Left colon (tissue), 2 donors: ENCODE data around the gene C19orf25. TPM values are rescaled to one million over a fixed set of nuclear protein-coding genes. Genes with fewer than 3 reads are reported as not detected.
"Not testable (repeated sequence)": the region's sequence is repeated elsewhere in the genome, so short reads cannot be mapped to it uniquely, and the experiment has no call there.

Experiments used
- ATAC-seq: fragments of 200-7000 bp; cut with Tn5 transposase; one replicate; pipeline ENCODE4 v1.9.1; 2020; ENCODE audit warnings: mild to moderate bottlenecking, moderate library complexity
- DNase-seq, 2 donors: peaks; one replicate each; pipeline ENCODE4 v3.0.0-alpha.2; 2020
- intact Hi-C, 2 donors: fragments of 100-400 bp; cut with DNase I in 1 of 2; cut with micrococcal nuclease in 1 of 2; formaldehyde crosslinking; loops; one replicate each; pipeline versions ENCODE4 v1.11.2 to v1.14.0; 2022; cut with DNase I, micrococcal nuclease
- total RNA-seq, 2 donors: library from RNA; stranded (reverse); fragmentation: NEBNext Ultra II Directional; extraction: Animal tissue kit (Norgen Biotek cat#: 25700); gene quantifications; one replicate each; pipeline ENCODE4 v1.2.1, GENCODE V29; 2021
- donor health status: DM: no; HTN: no; CAD: no.
- donor health status: DM: yes; HTN: yes; CAD: no.

Gene C19orf25
- total RNA-seq, 2 donors from 2014 or later, result 34.2 to 35.7 TPM

DNA sequence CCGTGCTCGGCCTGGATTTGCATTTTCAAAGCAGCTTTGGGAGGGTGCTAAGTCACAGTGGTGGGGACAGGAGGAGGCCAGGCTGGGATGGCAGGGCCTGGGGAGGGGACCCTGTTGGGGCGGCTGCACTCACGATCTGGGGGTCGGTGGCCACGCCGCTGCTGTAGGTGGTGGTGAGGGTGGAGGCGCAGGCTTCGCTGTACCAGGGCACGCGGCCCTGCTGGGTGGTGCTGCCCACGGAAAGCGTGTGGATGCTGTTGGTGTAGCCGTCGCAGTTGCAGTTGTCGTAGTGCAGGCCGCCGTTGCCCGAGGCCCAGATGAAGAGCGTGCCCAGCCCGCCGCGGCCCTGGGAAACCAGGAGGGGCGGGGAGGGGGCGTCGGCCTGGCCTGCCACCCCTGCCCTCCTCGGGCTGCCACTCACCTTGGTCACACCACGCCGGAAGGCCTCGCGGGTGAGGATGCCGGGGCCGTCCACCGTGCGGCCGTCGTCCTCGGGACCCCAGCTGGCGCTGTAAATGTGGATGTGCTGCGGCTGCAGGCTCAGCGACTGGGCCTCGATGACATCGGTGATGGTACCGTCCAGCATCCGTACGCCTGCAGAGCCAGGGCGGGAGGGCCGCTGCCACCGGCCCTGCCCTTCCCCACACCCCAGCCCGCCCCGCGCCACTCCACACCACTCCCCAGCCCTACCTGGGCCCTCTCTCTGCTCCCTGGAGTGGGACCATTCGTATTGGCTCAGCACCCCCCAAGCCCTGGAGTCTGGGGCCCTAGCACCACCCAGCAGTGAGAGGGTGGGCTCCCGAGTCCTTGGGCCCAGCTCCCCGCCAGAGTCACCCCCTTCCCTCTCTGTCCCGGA is 7.9 kb upstream of the C19orf25 start:
- DNase-seq, result no peak
- ATAC-seq, result no peak
- intact Hi-C loops, result no loop called here

DNA sequence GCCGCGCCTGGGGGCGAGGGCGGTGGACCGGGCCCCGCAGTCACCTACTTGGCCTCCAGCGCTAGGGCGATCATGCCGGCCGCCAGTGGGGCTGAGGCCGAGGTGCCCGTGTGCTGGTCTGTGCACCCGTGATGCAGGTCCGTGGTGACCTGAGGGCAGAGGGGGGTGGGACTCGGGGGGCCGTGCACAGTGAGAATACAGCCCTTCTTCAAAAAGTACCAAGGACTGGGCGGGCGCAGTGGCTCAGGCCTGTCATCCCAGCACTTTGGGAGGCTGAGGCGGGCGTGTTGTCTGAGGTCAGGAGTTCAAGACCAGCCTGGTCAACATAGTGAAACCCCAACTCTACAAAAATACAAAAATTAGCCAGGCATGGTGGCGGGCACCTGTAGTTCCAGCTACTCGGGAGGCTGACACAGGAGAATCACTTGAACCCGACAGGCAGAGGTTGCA is 5.0 kb upstream of the C19orf25 start:
- DNase-seq (no peak), ATAC-seq (no peak)
- intact Hi-C loops, result no loop called here

DNA sequence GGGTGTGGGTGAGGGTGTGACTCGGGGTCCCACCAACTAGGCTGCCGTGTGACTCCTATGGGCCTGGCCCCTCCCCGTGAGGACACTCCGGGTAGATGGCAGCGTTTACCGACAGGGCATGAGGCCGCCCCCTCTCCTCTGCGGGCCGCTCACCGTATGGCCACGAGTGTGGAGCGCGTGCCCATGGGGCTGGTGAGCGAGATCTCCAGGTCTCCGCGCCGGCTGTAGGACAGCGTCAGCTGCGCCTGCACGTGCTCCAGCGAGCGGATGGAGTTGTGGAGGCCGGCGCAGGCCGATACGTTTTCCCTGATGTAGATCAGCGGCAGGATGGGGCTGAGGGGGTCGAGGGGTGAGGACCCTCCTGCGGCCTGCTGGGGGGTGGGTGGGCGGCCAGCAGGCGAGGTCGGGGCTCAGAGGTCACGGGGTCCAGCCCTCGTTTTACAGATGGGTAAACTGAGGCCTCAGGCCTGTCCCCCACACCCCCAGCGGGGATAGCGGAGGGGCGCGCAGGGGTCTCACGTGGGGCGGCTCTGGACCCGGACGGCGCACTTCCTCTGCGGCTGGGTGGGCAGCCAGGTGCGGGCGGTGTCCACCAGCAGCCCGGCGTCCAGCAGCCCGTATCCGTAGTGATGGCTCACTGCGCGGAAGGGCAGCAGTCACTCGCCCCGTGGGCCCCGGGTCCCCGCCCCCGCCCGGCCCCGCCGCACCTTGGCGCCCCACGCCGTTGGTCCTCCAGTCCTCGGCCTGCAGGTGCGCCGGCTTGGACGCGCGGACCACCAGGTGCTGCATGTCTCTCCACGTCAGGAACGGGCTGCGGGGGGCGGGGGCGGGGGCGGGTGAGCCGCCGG is 4.3 kb upstream of the C19orf25 start:
- DNase-seq (no peak), ATAC-seq (no peak)
- intact Hi-C loops, result no loop called here

DNA sequence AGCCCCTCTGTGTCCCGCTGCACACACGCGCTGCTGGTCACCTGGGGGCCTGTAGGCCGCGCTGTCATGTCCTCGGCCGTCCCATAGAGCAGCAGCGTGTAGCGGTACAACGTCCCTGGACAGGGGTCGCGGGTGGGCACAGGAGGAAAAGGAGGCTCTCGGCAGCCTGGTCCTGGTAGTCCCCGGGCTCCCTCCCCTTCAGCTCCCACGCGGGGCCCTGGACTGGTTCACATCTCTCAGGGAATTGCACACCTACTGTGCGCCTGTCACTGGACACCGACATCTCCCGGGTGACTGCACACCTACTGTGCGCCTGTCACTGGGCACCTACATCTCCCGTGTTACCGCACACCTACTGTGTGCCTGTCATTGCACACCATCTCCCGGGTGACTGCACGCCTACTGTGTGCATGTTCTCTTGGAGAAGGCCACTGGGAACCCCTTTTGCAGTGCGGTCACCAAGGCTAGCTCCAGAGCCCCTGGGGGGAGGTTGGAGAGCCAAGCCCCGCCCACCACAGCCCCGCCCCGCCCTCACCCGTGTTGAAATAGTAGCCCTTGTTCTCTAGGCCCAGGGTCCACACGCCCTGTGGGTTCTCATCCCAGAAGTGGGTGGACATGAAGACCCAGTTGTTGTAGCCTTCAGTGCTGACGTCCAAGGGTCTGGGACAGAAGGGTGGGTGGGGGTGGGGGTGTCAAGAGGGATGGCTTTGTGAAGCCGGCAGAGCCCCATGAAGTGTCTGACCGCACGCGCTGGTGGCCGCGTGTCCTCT is 3.5 kb upstream of the C19orf25 start:
- intact Hi-C loops, result no loop called here
- DNase-seq (peak in 1 of 2 donors; percentile 10), ATAC-seq (no peak)

DNA sequence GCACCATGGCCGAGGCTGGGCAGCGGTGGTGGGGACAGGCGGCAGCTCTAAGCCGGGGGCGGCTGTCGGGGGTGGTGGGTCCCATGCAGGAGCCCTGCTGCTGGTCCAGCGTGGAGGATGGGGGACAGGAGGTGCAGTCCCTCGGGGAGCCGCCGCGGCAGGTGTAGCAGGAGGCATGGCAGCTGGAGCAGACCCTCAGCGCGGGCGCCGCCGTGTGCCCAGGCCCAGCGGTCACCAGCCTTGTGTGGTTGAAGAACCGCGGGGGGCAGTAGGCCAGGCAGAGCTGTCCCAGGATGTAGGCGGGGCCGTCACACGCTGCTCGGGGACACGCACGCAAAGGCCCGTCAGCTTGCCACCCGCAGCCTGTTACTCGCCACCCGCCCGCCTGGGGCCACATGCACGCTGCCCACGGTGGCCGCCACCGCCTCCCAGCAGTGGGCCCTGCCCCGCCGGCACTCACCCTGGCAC is 2.9 kb upstream of the C19orf25 start:
- intact Hi-C loops, result no loop called here
- DNase-seq (peak in 1 of 2 donors; percentile 11), ATAC-seq (no peak)

DNA sequence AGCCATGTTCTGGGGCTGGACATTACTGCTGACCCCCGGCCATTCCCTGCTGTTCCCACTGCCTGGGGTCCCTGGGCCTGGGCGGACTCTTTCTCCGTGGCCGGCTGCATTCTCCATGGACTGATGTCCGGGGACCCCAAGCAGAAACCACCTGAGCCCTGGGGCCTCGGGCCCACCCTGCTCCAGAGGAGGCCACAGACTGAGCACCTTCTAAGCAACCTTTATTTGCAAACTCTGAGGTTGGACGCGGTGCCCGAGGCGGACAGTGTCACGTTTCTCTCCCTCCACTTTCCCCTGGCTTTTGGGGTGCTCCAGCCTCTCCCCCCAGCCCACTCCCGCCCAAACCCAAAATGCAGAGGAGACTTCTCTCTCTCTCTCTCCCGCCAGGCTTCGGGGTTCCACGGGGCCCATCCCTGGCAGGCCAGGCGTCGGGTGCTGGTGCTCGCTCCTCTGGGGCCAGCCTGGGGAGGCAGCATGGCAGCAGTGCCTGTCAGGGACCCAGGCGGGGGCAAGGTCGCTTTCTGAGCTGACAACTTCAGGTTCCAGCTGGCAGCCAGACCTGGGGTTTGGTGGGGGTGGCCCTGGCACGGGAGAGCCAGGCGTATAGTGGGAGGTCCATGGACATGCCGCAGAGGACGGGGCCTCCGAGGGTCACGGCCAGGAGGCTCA is 2.3 kb upstream of the C19orf25 start:
- intact Hi-C loops, result no loop called here
- DNase-seq, result no peak

DNA sequence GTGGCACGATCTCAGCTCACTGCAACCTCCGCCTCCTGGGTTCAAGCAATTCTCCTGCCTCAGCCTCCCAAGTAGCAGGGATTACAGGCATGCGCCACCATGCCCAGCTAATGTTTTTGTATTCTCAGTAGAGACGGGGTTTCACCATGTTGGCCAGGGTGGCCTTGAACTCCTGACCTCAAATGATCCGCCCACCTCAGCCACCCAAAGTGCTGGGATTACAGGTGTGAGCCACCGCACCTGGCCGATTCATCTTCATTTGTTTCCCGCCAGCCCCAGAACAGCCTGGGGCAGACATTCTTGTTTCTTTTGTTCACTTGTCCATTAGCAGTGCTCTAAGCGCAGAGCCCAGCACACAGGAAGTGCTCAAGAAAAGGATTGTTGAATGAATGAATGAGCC is 2.0 kb downstream of the C19orf25 start:
- intact Hi-C loops, result not testable (repeated sequence)

More for the DNA sequence above, 2.3 kb upstream of the C19orf25 start:
- ATAC-seq, result no peak

DNA sequence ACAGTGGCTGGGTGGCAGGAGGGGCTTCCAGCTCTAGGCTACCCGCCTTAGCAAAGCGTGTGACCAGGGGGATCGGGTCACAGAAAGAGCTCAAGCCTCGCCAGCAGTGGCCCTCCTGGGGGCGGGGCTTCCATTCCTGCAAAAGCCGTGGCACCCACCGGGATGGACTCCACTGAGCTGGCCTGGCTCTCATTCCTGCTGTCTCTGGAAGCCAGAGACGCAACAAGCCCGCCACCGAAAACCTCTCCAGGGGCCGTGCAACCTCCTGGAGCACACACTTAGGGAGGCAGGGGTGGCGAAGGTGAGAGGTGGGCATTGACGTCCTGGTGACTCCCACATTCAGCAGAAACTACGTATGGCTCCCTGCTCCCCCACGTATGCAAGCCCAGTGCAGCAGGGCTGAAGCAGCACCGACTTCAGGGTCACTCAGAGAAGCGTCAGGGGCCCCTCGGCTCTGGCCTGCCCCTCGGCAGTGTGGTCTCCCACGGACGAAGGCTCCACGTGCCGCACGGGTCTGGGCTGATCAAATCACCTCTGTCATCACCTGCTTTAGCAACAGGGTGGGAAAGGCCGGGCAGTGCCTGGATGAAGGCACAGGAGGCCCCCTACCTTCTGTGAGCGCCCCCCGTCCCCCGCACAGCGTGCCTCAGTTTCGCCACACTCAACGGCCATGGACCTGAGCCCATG is 3.1 kb downstream of the C19orf25 start:
- no peak for DNase-seq
- ATAC-seq, result no peak
- intact Hi-C loops, result no loop called here

More for the DNA sequence above, 2.0 kb downstream of the C19orf25 start:
- DNase-seq, ATAC-seq: not testable (repeated sequence)

DNA sequence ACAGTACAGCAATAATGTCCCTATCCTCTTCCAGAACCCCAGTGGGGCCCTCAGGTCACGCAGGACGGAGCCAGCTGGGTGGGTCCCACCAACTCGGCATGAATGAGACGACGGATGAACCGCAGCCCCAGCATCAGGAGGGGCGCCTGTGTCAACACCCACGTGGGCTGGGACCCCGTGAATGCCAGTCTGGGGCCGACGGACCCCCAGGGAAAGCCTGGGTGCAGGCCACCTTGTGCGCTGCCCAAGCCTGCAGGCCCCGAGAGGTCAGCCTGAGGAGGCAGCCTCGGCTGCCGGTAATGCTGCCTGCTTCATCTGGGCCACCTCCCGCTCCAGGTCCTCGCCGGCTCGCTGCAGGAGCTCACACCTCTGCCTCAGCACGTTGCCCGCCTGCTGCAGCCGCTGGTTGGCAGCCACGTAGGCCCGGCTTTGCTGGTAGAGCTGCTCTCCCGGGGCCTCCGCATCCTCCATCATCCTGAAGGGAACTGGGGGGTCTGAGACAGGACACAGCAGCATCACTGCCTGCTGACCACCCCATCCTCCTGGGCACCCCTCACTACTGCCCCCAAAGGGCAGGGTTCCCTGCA is 4.2 kb downstream of the C19orf25 start:
- no peak for DNase-seq
- no peak for ATAC-seq
- intact Hi-C loops, result no loop called here

DNA sequence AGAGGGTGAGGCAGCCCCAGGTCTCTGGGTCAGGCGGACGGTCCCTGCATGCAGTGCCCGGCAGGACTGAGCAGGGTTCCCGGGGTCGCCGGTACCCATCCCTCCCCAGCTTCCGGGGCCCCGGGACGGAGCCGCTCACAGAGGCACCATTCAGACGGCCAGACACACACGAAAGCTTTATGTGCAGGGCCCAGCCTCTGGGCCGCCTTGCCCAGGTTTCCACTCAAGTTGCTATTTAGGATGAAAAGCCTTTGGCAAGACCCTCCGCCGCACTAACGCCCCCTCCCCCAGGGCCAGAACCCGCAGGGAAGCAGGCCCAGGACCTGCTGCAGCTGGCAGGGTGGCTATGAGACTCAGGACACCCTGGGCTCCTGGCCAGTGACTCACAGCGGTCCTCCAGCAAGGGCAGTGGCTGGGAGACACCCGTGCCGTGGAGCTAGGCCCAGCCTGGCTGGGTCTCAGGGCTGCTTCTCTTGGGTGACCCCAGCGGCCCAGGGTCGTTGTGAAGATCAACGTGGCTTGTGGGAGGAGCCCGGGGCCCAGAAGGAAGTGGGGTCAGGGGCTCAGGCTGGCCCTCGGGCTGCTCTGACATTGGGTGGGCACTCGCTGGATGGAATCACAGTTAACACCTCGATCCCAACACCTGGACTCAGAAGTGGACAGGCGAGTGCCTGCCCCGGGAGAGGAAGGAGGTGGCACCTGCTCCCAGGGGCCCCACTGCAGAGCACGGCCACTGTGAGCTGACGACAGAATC is 4.8 kb downstream of the C19orf25 start:
- DNase-seq, result no peak
- no peak for ATAC-seq
- intact Hi-C loops, result no loop called here

DNA sequence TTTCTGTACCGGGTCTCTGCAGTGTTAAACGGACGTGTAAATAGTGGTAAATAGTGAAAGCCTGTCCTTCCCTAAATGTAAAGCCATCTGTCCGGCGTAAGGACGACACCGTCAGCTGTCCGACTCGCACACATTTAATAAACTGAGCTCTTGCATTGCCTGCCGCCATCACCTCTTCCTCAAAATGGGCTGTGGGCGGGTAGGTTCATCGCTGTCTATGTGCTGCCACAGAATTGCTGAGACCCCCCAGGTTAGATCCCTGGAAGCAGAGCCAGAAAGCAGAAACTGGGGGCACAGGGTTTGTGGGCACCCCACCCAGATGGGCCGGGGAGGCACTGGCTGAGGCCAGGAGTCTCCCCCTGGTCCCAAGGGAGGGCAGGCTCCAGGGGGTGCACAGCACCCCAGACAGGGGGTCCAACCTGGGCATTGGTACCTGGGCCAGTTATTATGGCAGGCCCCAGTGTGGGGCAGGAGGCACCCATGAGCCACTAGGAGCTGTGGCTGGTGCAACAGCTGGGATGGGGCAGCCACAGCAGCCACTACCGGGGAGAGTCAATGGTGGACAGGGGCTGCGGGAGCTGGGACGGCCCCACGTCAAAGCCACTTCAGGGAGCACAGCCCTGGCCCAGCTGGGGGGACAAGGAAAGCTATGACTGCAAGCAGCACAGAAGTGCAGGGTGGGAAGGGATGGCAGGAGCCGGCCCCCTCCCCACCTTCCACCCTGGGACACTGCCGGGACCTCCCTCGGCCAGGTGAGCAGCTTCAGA is 5.7 kb downstream of the C19orf25 start:
- ATAC-seq (no peak), DNase-seq (no peak)
- intact Hi-C loops, result no loop called here

DNA sequence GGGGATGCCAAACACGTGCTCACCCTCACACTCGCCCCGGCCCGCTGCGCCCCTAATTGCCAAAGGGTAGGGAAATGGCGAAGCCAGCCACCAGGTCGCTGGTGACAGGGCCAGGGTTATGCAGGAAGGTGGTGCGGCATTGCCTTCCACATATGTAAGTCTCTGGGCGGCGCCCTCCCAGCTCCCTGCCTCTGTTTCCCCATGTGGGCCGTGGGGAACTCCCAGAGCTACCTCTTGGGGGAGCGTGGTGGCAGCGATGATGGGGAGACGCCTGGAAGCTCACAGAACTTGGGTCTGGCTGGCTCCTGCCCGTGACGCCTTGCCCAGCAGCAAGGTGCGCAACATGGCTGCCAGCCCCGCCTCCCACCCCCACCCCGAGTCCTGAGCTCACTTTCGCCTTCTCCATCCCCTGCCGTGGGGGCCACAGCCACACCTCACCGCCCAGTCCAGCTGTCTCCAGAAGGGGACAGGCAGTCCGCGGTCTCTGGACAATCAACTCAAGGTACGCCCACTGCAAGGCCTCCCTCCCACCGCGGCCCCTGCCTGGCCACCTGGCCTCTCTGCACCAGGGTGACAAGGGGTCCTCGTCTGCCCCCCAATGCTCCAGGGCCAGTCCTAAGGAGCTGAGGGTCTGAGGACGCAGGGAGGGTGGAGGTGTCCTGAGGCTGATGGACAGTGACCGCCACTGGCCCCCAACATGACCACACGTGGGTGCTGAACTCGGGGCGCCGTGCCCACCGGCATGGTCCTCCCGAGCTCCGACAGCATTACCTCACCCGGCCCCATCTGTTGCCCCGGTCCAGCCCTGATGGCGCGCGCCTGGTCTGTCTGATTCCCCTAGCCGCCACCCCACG is 6.6 kb downstream of the C19orf25 start:
- intact Hi-C loops, result no loop called here
- ATAC-seq (no peak), DNase-seq (no peak)

DNA sequence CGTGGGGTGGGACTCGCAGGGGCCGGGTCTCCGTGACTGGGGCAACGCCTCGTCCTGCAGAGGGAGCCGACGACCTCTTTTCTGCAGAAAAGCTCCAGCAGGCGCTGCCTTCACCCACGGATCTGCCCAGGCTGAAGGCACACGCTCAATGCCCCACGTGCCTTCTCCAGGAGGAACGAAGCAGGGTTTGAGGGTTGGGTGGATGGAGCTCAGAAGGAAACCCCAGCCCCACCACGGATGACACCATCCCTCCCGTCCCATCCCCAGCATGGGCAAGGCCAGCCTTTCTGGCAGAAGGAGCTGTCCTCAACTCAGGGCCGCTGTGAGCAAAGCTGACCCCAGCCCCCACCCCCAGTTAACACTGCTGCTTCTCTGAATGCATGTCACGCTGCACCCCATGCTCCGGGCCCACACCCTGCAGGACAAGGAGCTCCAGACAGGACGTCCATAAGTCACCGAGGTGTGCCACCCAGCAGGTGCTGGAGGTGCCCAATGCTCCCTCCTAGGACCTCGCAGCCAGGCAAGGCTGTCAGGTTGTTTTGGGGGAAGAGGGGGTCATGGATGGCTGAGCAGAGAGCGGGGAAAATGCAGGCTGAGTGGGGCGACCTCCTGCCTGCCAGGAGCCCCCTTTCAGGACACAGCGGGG is 7.4 kb downstream of the C19orf25 start:
- intact Hi-C loops, result no loop called here
- peak; percentile 8 for ATAC-seq
- no peak for DNase-seq

DNA sequence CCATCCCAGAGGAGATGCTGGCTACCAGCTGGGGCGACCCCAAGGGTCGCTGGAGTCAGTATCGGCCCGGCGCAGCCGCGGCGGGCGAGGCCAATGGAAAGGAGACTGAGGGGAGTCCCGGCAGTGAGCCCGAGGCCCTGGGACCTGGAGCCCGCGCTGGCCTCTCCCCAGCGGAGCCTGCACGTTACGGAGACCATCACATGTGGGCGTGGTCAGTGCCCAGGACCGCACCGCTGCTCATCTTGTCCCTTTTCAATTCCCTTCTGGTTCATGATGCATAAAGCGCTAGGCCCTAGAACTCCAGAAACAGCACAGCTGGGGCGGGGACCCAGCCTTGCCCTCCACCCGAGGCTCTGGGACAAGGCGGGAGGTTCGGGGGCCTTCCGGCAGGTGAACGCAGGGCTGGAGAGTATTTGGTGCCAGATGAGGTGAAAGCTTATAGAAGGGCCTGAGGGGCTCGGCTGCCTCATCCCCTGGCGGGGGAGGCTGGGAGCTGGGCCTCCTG is 8.0 kb downstream of the C19orf25 start:
- peak in 1 of 2 donors; percentile 51 for DNase-seq
- peak; percentile 45 for ATAC-seq
- intact Hi-C loops, result no loop called here
